DOHH2 (cell line): ENCODE data around the gene TMEM181.

Experiments
- CTCF ChIP-seq: fragments of 200-600 bp; sonication (generic); IDR thresholded peaks from one replicate; pipeline ENCODE4 v1.5.1; 2014; ENCODE audit warnings: antibody characterized with exemption, mild to moderate bottlenecking, low read depth, low read length; ENCODE audit not compliant: poor library complexity, severe bottlenecking
- EZH2phosphoT487 ChIP-seq: fragments of 200-600 bp; sonication (generic); IDR thresholded peaks from 2 replicates; pipeline ENCODE4 v1.6.1; 2017; ENCODE audit warnings: borderline replicate concordance, mild to moderate bottlenecking, antibody characterized with exemption, low read length, moderate library complexity, mixed read lengths

- TF ChIP-seq CTCF: no peak
- TF ChIP-seq EZH2phosphoT487: no peak
These were observed 61.2 kb downstream of the TMEM181 start for GRCh38 chr6:158620963-158621693.
